Transverse colon (tissue), 3 donors: Measurements from ENCODE around the gene ACAP1.

ENCODE experiments used
- POLR2A ChIP-seq: fragments of 450-650 bp; IDR thresholded peaks from one replicate; pipeline ENCODE4 v1.6.1; 2016; ENCODE audit warnings: antibody characterized with exemption, mild to moderate bottlenecking, moderate library complexity
- TF ChIP-seq, protein P1 (sequence below), 5 experiments: fragments of 200-600 bp in 3 of 5; fragments of 450-650 bp in 2 of 5; sonication (generic) in 3 of 5; IDR thresholded peaks; 1 replicate in 2 of 5; 2 replicates in 3 of 5; pipeline ENCODE4 v1.5.1; 2016 to 2017; ENCODE audit warnings: antibody characterized with exemption in 5 of 5, inconsistent platforms in 3 of 5, mild to moderate bottlenecking in 2 of 5, moderate library complexity in 1 of 5

DNA sequence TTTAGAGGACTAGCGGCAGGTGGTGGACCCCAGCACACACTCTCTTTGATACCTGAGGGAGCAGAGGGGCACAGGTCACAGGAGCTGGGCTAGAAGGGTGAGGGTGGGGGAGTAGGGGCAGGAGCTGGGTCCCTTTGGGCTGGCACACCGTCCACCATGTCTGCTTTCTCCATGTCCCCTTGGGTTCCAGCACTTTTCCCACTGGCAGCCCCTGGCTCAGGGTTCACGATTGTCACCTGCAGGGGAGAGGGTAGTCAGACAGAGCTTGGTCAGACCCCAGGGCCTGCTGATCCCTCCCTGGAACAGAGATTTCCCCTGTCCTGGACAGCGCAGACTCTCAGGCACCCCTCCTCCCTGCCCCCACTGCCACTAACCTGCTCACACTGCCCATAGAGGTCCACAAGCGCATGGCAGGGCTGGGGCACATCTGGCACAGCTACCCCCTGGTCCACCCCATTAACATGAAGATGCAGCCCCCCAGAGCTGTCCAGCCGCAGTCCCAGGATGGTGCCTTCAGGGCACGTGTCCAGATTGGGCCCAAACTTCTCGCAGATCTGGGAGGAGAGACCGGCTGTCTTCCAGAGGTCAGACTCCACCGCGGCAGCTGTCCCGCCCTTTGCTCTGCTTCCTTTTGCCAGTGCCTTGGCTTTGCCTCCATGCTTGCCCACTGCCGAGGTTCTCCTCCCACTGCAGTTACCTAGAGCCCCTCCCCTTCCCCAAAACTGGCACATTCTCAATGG, 18.0 kb upstream of the ACAP1 start:
- TF ChIP-seq, protein P1, sequence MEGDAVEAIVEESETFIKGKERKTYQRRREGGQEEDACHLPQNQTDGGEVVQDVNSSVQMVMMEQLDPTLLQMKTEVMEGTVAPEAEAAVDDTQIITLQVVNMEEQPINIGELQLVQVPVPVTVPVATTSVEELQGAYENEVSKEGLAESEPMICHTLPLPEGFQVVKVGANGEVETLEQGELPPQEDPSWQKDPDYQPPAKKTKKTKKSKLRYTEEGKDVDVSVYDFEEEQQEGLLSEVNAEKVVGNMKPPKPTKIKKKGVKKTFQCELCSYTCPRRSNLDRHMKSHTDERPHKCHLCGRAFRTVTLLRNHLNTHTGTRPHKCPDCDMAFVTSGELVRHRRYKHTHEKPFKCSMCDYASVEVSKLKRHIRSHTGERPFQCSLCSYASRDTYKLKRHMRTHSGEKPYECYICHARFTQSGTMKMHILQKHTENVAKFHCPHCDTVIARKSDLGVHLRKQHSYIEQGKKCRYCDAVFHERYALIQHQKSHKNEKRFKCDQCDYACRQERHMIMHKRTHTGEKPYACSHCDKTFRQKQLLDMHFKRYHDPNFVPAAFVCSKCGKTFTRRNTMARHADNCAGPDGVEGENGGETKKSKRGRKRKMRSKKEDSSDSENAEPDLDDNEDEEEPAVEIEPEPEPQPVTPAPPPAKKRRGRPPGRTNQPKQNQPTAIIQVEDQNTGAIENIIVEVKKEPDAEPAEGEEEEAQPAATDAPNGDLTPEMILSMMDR (IDR thresholded peaks at IDR 0.05) = no peak
- no peak for TF ChIP-seq POLR2A
